ENCODE data around the gene ABHD6.
"Not testable (repeated sequence)": the region's sequence is repeated elsewhere in the genome, so short reads cannot be mapped to it uniquely, and the experiment has no call there.

DNA sequence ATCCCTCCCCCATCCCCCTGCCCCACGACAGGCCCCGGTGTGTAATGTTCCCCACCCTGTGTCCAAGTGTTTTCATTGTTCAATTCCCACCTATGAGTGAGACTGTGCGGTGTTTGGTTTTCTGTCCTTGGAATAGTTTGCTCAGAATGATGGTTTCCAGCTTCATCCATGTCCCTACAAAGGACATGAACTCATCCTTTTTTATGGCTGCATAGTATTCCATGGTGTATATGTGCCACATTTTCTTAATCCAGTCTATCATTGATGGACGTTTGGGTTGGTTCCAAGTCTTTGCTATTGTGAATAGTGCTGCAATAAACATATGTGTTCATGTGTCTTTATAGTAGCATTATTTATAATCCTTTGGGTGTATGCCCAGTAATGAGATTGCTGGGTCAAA, 5.3 kb downstream of the ABHD6 start:
- TF ChIP-seq, protein P1, sequence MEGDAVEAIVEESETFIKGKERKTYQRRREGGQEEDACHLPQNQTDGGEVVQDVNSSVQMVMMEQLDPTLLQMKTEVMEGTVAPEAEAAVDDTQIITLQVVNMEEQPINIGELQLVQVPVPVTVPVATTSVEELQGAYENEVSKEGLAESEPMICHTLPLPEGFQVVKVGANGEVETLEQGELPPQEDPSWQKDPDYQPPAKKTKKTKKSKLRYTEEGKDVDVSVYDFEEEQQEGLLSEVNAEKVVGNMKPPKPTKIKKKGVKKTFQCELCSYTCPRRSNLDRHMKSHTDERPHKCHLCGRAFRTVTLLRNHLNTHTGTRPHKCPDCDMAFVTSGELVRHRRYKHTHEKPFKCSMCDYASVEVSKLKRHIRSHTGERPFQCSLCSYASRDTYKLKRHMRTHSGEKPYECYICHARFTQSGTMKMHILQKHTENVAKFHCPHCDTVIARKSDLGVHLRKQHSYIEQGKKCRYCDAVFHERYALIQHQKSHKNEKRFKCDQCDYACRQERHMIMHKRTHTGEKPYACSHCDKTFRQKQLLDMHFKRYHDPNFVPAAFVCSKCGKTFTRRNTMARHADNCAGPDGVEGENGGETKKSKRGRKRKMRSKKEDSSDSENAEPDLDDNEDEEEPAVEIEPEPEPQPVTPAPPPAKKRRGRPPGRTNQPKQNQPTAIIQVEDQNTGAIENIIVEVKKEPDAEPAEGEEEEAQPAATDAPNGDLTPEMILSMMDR (IDR thresholded peaks at IDR 0.05): not testable (repeated sequence)
- TF ChIP-seq, protein P2, sequence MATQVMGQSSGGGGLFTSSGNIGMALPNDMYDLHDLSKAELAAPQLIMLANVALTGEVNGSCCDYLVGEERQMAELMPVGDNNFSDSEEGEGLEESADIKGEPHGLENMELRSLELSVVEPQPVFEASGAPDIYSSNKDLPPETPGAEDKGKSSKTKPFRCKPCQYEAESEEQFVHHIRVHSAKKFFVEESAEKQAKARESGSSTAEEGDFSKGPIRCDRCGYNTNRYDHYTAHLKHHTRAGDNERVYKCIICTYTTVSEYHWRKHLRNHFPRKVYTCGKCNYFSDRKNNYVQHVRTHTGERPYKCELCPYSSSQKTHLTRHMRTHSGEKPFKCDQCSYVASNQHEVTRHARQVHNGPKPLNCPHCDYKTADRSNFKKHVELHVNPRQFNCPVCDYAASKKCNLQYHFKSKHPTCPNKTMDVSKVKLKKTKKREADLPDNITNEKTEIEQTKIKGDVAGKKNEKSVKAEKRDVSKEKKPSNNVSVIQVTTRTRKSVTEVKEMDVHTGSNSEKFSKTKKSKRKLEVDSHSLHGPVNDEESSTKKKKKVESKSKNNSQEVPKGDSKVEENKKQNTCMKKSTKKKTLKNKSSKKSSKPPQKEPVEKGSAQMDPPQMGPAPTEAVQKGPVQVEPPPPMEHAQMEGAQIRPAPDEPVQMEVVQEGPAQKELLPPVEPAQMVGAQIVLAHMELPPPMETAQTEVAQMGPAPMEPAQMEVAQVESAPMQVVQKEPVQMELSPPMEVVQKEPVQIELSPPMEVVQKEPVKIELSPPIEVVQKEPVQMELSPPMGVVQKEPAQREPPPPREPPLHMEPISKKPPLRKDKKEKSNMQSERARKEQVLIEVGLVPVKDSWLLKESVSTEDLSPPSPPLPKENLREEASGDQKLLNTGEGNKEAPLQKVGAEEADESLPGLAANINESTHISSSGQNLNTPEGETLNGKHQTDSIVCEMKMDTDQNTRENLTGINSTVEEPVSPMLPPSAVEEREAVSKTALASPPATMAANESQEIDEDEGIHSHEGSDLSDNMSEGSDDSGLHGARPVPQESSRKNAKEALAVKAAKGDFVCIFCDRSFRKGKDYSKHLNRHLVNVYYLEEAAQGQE (IDR thresholded peaks at IDR 0.05; ENCODE audit: insufficient read depth in 1 of 2, low read depth in 2 of 2, low read length in 1 of 2): not testable (repeated sequence)
- not testable (repeated sequence) for TF ChIP-seq TCF7L2 (IDR thresholded peaks at IDR 0.05; ENCODE audit: low read depth, low read length)

Measured in Panc1 (cell line).